NCI-H2029 (cell line): ENCODE data around the gene DPYD.

Experiments used
- DNase-seq: peaks from one replicate; lab custom pipeline; 2025; lab: John Stamatoyannopoulos, UW

DPYD gene

DNA sequence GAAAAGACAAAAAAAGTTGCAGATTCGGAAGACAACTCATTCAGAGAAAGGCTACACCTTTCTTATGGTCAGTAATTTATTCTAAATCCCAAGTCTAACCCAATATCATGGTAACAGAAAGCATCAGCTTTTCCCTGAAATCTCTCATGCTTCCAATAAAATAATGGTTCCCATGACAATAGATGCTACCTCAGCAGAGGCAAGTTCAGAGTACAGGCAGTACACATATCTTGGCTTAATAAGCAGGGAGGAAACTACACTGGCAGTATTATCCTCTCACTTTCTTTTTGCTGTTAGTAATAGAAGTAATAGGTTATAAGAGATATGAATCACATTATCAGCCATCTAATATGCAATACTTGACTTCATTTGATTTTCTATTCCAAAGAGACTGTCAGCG lies 137.1 kb downstream of the DPYD start:
- no peak for DNase-seq

DNA sequence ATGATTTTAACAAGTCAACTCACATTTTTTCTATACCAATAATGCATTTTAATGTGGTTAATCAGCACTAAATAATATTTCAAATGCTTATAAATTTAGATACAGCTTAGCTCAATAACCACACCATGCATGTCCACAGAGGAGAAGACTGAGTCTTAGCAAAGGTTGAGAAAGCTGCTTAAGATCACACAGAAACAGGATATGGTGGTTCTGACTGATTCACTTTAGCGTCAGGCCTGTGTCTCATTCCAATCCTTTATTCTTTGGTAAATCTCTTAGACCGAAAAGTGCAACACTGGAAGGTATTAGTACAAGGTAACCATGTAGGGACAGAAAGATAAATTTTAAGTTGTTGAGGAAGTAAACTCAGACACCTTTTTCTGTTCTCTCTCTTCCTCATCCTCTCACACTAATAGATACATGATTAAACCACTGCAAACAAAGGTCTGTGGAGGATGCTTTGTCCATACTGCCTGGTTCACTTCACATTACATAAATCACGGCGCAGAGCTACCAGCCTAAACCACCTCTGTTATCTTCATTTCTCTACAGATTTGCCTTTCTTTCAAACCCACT lies 139.0 kb downstream of the DPYD start:
- DNase-seq, result no peak

DNA sequence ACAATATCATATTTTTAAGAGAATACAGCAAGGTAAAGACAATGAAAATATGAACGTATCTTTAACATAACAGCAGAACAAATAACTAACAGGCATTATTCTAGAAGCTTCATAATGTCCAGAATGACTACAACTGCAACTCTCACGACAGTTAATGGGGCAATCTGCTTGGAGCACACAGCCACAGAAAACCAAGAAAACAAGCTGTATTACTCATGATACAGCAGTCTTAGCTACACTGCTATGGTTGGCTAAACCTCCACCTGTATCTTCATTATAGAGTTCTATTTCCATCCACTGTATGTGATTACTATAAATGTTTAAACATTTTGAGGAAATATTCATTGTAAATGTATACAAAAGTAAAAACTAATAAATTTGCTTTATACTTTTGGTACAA lies 139.9 kb downstream of the DPYD start:
- no peak for DNase-seq

DNA sequence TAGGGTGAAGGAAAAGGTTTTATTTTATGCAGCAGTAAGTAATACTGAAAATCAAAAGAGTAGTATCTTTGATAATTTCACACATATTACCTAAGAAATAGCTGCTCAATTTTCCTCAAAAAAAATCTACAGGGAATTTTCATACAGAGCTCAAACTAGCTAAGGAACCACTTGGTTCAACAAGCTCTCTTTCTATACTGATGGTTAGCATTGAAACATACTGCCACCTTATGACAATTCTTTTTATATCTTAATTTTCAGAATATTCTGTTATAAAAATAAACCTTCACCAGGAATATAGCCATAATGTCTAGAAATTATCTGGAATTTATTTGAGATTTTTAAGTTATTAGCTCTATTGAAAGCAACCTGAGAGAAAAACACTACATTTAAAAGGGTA lies 142.1 kb downstream of the DPYD start:
- DNase-seq, result no peak

DNA sequence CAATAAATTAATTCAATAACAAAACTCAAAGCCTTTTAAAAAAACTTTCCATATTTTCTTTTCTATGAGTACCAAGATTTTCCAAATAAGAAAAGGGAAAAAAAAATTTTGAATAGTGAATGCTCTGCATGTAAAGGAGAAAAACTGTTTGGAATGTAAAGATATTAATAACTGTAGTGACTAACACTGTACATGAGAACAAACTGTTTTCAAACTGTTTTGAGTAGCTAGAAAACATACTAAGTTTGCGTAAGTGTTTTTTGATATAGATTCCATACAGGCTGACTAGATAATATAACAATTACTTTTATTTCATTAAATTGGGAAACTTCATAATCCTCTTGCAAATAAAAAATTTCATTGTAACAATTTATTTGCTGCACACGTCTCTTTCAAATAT lies 150.5 kb downstream of the DPYD start:
- no peak for DNase-seq

DNA sequence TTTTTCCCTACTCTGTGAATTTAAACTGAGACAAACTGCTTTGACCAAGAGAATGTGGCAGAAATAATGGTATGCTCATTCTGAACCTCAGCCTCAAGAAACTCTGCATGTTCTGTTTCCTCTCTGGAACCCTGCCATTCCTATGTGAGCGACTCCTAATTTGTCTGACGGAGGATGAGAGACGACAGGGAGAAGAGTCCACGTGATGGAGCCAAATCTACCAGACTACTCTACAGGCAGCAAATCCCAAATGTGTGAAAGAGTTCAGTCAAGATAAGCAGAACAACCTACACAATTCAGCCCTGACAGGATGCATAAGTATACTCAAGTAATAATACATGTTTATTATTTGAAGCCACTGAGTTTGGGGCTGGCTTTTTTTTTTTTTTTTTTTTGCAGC lies 153.5 kb downstream of the DPYD start:
- DNase-seq, result no peak

DNA sequence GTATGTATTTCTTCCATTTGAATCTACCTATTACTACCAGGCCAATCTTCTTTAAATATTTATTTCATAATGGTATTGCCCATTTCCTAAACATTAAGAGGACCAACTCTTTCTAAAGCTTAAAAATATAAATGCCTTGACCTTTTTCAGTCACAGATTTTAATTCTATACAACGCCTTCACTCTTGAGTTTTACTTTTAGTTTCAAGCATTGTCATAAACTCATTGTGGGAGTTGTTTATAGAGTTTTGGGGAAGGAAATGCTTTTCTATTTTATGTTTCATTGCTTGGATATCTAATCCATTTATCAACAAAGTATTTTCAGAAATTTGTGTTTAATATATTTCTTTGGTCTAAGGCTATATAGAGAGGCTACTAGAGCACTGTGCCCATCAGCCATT lies 155.8 kb downstream of the DPYD start:
- DNase-seq, result no peak

DNA sequence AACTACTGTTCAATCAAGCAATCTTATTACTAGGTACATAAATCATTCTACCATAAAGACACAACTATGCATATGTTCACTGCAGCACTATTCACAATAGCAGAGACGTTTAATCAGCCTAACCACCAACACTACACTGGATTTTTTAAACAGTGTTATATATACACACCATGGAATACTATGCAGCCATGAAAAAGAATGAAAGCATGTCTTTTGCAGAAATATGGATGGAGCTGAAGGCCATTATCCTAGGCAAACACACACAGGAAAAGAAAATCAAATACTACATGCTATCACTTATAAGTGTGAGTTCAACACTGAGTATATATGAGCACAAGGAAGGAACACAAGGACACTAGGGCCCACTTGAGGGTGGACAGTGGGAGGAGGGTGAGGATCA lies 159.2 kb downstream of the DPYD start:
- no peak for DNase-seq

DNA sequence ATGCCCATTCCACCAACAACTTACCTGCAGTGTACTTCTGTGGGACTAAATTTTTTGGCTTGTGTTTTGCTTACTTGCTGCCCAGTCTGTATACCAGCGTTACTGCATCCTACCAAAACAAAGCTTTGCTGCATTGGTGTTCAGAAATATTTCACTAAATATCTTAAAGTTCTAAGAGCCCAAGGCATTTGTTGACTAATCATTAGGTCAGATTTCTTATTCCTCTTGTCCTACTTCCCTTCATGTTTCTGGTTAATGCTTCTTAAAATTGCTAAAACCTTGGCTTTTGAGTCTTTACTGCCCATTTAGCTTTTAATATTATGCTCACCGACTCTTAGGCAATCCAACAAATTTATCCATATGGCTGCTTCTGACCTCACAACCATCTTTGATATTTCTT lies 161.8 kb downstream of the DPYD start:
- DNase-seq, result no peak

DNA sequence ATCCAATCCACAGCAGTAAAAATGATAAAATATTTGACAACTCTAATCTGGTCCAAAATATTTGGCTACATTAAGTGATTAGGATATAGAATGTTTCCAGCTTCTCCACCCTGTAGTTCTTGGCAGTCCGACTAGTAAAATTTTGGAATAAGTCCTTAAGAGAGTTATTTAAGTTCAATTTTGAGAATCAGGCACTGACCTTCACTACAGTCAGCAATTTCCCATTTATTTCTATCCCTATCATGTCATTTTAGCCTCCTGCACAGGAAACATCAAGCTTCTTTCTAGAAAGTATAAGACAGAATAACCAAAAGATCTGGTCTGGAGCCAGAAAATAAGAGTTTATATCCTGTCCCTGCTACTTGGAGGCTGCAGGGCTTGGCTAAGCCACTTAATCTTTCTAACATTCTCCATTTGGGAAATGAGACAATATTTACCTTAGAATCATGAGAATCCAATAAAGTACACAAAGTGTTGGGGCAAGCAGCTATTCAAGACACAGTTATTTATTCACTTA lies 162.2 kb downstream of the DPYD start:
- no peak for DNase-seq

DNA sequence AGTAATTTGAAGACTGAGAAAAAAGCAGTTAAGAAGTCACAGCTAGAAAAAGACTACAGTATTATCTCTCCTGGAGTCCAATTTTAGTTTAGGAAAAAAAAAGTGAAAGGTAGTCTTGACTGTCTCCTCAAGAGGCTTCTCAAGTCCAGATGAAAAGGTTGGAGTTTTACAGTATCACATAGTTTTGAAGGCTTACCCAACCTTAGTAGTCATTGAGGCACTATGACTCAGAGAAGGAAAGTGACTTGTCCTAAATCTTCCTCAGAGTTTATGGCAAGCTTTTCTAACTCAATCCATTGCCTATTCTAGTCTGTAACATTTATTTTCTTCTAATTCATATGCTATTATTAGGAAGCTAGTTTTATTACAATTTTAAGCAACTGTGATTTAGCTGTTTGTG lies 174.9 kb downstream of the DPYD start:
- DNase-seq, result no peak

DNA sequence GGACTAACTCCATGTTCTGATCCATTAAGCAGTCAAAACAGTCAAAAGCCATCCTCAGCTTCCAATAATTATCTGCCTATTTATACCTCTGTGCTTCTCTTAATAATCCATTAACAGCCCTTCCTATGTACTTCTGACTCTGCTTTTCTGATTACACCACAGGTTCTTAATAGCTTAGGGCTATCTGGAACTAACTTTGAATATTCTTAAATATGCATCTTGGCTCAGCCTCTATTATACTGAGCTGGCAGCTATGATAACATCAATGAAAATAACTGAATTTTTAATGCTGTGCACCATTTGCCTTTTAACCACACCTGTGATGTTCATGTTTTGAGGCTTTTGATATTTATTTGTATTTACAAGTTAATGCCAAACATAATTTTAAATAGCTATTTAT lies 175.9 kb downstream of the DPYD start:
- DNase-seq, result no peak

DNA sequence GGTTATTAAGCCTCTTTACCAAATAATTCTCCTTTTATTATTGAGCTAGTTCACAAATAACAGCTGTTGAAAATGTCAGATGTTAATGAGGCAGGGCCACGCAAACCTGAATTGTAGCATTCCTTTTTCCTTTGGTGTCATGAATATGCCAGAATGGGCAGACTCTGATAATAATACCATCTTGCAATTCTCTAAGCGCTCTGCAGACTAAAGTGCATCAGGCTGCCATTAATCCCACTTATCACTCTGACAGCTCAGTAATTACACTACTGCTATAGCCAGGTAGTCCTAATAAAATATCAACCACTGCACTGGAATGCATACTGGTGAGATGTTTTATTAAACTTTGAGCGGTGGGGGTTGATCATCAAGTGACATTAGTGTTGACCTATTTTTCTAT lies 177.7 kb downstream of the DPYD start:
- DNase-seq, result no peak

DNA sequence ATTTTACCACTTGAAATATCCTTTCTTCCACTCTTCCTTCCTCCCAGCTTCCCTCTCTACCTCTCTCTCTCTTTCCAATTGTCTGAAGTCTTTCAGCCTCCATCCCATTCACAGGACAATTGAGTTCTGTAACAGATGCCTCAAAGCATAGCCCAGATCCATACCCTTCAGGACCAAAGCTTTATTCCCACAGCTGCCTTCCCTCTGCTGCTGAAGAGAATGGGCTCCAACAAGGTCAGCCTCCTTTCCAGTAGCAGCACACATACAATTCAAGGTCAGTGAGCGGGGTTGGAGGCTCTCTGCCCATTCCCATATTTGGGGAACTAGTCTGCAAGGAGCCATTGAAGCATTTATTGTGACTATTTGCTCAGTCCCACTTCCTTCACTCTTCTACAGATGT lies 179.9 kb downstream of the DPYD start:
- DNase-seq, result no peak

DNA sequence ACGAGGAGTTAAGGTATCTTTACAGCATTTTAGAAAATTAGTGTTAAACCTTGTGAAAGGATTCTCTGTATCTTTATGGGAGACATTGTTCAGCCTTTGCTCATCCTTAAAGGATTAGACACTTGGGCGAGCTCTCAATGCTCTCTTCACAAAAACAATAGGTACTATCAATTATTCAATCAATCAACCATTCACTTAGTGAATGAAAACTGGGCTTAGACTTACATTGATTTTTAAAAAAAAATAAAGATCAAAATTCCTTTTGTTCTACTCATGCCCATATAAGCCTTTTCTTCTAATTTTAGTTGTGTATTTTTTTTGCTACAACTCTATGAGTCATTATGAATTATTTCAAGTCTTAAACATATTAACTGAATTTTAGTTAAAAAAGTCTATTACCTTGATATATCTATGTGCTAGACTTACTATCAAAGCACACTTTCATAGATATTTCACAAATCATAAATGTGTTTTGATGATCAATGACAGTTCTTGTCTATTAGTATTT lies 181.2 kb downstream of the DPYD start:
- DNase-seq, result no peak

DNA sequence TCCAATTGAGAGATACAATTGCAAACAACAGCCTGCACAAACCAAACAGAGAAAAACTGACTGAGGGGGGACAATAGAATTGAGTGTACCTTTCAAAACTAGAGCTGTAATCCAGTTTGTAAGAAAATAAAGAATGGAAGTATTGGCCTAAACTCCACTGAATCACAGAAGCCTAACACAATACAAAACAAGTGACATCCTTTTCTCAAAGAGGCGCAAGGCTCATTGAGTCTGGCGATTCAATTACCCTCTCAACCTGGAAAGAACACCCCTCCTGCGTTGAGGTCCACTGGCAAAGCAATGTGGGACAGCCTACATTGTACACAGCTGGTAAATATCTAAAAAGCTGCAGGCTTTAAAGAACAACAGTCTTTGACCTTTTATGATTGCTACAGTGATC lies 182.6 kb downstream of the DPYD start:
- DNase-seq, result no peak

DNA sequence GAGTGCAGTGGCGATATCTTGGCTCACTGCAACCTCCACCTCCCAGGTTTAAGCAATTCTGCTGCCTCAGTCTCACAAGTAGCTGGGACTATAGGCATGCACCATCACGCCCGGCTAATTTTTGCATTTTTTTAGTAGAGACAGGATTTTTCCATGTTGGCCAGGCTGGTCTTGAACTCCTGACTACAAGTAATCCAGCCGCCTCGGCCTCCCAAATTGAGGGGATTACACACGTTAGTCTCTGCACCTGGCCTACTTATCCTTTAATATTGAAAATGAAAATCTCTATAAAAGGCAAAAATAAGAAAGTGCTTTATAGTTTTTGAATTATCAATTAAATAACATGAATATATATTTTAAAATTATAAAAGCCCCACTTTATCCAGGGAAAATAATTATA lies 190.6 kb downstream of the DPYD start:
- DNase-seq, result no peak

DNA sequence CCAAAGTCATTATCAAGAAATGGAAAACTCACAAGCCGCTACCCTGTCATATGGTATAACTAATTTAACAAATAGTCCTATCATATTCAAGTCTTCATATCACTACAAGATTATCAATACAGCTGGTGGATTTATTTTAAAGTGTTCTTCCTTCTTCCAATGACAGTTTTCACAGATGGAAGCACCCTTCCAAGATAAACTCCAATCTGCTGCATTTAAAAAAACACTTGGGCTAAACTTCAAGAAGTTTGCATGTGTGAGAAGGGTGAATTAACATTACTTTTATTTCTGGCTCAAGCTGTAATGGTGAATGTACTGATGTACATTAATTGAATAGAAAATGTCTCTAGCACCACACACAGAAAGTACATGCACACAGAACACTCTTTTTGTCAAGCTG lies 192.4 kb downstream of the DPYD start:
- DNase-seq, result no peak

DNA sequence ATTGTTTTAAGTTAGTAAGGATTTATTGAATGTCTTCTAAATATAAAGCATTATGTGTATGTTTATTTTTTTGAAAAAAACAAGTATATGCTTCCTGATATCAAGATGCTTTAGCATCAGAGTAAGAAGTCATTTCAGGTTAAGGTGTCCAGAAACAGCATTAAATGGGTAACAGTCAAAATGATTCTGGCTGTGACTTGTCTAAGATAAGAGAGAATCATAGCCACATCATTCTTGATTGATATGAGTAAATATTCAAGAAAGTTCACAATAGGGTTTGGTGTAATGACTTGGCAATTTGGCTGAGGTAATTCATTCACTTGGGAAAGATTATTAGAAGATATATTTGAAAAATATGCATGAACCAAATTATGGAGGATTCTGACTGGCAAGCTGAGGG lies 193.8 kb downstream of the DPYD start:
- no peak for DNase-seq

DNA sequence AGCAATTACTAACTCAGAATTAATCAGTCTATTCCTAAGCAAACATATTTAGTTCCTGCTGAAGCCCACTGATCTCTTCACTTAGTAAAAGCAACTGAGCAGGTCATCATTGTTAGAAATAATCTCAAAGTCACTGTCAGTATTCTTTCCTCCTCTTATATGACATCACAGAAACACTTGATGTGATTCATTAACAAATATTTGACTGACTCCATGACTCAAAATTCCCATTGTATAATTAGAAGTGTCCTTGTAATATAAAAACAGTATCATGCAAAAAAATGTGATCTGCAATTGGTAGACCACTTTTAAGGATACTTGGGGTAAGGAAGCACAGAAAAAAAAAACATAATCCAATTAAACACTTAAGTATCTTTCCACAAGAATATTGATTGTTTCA lies 194.4 kb downstream of the DPYD start:
- DNase-seq, result no peak

DNA sequence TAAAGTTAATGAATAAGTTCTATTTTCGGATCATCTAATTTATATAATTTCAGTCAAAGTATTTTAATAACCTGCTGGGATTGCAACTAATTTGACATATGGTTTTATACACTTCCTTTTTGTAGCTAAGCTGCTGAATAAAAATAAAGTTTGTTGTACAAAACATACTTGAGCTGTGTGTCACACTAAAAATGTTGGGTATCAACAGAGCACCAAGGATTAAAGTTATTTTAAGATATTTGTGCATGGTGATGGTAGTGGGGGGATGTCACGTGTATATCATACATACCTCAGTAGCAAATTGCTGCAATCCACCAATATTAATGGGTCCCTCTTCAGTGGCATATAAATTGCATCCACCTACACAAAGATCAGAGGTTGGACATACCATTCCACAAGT lies 199.6 kb downstream of the DPYD start:
- no peak for DNase-seq

DNA sequence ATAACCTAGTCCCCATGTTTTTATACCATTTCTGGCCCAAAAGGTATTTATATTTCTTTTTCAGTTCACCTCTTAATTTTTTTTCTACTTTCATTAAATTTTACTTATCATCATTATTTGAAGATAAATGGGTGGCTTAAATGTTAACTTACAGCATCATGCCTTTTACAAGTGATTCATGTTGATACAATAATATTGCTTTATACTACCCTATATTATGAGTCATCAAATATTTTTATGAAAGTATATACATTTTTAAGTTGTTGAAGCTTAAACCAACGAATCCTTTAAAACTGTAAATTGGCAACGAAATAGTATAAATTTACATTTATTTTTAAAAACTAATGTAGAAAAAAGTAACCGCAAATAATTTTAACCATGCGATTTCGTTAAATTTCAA lies 207.9 kb downstream of the DPYD start:
- no peak for DNase-seq

DNA sequence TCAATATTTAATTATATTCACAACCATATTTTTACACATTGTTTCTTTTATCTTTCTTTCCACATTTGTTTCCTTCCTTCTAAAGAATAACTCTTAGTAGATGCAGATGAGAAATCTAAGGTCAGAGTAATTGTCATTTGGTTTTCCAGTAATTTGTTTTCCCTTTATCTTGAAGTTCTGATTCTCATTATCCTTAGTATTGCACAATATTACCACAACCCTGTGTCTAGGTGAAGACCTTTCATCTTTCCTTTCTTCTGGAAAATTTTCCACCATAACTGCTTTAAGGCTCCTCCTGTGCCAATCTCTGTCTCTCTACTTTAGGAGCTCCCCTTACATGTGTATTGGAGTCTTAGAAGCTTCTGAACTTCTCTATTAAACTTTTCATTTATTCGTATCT lies 209.0 kb downstream of the DPYD start:
- no peak for DNase-seq

DNA sequence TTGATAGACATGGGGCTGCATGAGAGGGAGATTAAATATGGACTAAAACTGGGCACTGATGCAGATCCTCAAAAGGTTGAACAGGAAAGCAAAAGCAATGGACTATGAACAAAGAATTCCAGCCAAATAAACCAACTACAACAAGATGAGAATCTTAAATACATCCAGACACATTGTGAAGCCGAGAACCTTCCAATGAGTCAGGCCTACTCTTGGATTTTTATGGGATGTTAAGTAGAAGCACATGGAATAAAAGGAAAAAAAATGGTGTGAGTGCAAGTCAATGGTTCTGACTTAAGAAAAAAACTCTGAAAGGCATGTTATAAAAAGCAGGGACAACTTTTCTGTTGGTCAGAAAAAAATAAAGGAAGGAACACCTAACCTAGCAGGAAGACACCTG lies 227.2 kb downstream of the DPYD start:
- DNase-seq, result no peak

DNA sequence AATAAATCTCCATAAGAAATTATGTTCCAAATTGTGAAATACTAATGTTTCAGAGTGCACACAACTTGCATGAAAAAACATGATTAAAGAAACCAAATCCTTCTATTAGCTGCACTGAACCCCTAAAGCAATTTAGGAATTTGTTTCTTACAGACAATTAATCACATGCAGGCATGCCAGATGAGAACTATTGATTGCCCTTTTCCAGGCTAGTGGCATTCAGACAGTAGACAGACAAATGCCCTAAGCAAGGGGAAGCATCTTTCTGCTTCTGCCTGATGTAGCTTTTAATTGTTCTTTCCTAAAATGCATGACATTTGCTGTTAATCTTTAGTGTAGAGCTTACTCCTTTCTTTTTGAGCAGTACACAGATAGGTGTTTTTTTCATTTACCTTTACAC lies 229.5 kb downstream of the DPYD start:
- DNase-seq, result no peak
